GM12878 (cell line): Measurements from ENCODE around the gene LIN7C. TPM values are rescaled to one million over a fixed set of nuclear protein-coding genes. Genes with fewer than 3 reads are reported as not detected.

Experiments
- ATAC-seq: fragments of 200-7000 bp; cut with Tn5 transposase; 3 replicates; pipeline ENCODE4 v1.9.1; 2020; ENCODE audit warnings: mild to moderate bottlenecking, moderate library complexity
- BruUV-seq: library from RNA; stranded (reverse); fragments of 400-500 nt; replicated peaks from 2 replicates; lab custom pipeline; 2021; lab: Mats Ljungman, UMichigan
- CTCF ChIA-PET: fragments of 300-600 bp; sonication (Branson Sonifier 250); formaldehyde crosslinking; extraction: SDS; loops from one replicate; lab custom pipeline; 2021; ENCODE audit warnings: inconsistent platforms; lab: Yijun Ruan, JAX
- POLR2A ChIA-PET: fragments of 350-600 bp; formaldehyde crosslinking; extraction: SDS; loops from one replicate; lab custom pipeline; 2021; ENCODE audit warnings: inconsistent platforms; lab: Charles Lee
- RAD21 ChIA-PET: fragments of 300-600 bp; sonication (Branson Sonifier 250); formaldehyde crosslinking; loops from one replicate; lab custom pipeline; 2023; ENCODE audit warnings: antibody characterized with exemption; ENCODE audit not compliant: unreplicated experiment; lab: Charles Lee
- SMC1A ChIA-PET: fragments of 300-600 bp; sonication (Branson Sonifier 250); formaldehyde crosslinking; loops from one replicate; lab custom pipeline; 2023; ENCODE audit not compliant: unreplicated experiment, uncharacterized antibody; lab: Charles Lee
- DNase-seq: peaks from one replicate; pipeline ENCODE4 v3.0.0-alpha.2; 2011; ENCODE audit warnings: low read depth, low spot score
- FAIRE-seq: peaks from 3 replicates; lab custom pipeline; 2011; peaks lifted over from hg19 to GRCh38; lab: Jason Lieb, UNC
- H2AFZ ChIP-seq: 2 replicates; pipeline ENCODE4 v1.6.0; 2011; ENCODE audit warnings: low read depth, low read length, control low read depth; ENCODE audit not compliant: control insufficient read depth
- H3K27ac ChIP-seq: 2 replicates; pipeline ENCODE4 v1.5.1; 2011; ENCODE audit warnings: control low read depth; ENCODE audit not compliant: control insufficient read depth, insufficient read depth
- H3K27me3 ChIP-seq, 2 experiments: replicated peaks in 1 of 2; 2 replicates each; pipeline versions ENCODE4 v1.6.0 to v1.6.1; 2011; ENCODE audit warnings: low read length in 1 of 2; ENCODE audit not compliant: control insufficient read depth in 2 of 2, insufficient read depth in 2 of 2
- H3K36me3 ChIP-seq, 2 experiments: 2 replicates each; pipeline ENCODE4 v1.5.1; 2011; ENCODE audit warnings: low read length in 1 of 2; ENCODE audit not compliant: control insufficient read depth in 2 of 2, insufficient read depth in 2 of 2
- H3K4me1 ChIP-seq: 2 replicates; pipeline ENCODE4 v1.6.1; 2011; ENCODE audit warnings: mild to moderate bottlenecking, low read length, moderate library complexity, mixed read lengths; ENCODE audit not compliant: control insufficient read depth, insufficient read depth
- H3K4me2 ChIP-seq: 2 replicates; pipeline ENCODE4 v1.6.0; 2011; ENCODE audit warnings: control low read depth; ENCODE audit not compliant: control insufficient read depth, insufficient read depth
- H3K4me3 ChIP-seq: fragments of 200-600 bp; sonication (generic); 2 replicates; pipeline ENCODE4 v1.5.1; 2016
- H3K79me2 ChIP-seq: 2 replicates; pipeline ENCODE4 v1.6.0; 2011; ENCODE audit warnings: low read length; ENCODE audit not compliant: control insufficient read depth, insufficient read depth
- H3K9ac ChIP-seq: 2 replicates; pipeline ENCODE4 v1.8.0; 2011; ENCODE audit warnings: low read length, control low read depth, mixed read lengths; ENCODE audit not compliant: control insufficient read depth, insufficient read depth
- H3K9me3 ChIP-seq: replicated peaks from 3 replicates; pipeline ENCODE4 v1.5.1; 2011; ENCODE audit warnings: mild to moderate bottlenecking, low read length; ENCODE audit not compliant: control insufficient read depth, insufficient read depth
- H4K20me1 ChIP-seq: 2 replicates; pipeline ENCODE4 v1.6.0; 2011; ENCODE audit not compliant: control insufficient read depth, insufficient read depth
- CBX5 ChIP-seq: sonication (generic); IDR thresholded peaks from 2 replicates; pipeline ENCODE4 v1.6.1; 2016; ENCODE audit warnings: low read depth, moderate library complexity, mild to moderate bottlenecking, inconsistent platforms
- CHD4 ChIP-seq: fragments of 200-600 bp; sonication (generic); IDR thresholded peaks from 2 replicates; pipeline ENCODE4 v1.6.1; 2016; ENCODE audit warnings: mild to moderate bottlenecking
- IRF4 ChIP-seq: IDR thresholded peaks from 2 replicates; pipeline ENCODE4 v1.6.1; 2011; ENCODE audit warnings: low read depth, low read length
- NFXL1 ChIP-seq: fragments of 450-650 bp; IDR thresholded peaks from 2 replicates; pipeline ENCODE4 v1.6.1; 2017; ENCODE audit warnings: antibody characterized with exemption, mild to moderate bottlenecking, borderline replicate concordance
- NKRF ChIP-seq: fragments of 450-650 bp; conservative IDR thresholded peaks from 2 replicates; pipeline ENCODE4 v1.6.1; 2017; ENCODE audit warnings: mild to moderate bottlenecking, moderate library complexity
- POLR2AphosphoS5 ChIP-seq: IDR thresholded peaks from 2 replicates; pipeline ENCODE4 v1.6.1; 2011; ENCODE audit warnings: mild to moderate bottlenecking, low read length, inconsistent platforms
- SUPT20H ChIP-seq: IDR thresholded peaks from 2 replicates; pipeline ENCODE4 v1.6.1; 2011; ENCODE audit warnings: low read depth, mild to moderate bottlenecking, low read length, moderate library complexity, borderline replicate concordance; ENCODE audit not compliant: control insufficient read depth
- WRNIP1 ChIP-seq: IDR thresholded peaks from 2 replicates; pipeline ENCODE4 v1.6.1; 2011; ENCODE audit warnings: low read depth, low read length, improper control_type of control experiment, borderline replicate concordance
- YBX1 ChIP-seq: fragments of 450-650 bp; IDR thresholded peaks from 2 replicates; pipeline ENCODE4 v1.6.1; 2016; ENCODE audit warnings: antibody characterized with exemption
- ZNF622 ChIP-seq: fragments of 450-650 bp; IDR thresholded peaks from 2 replicates; pipeline ENCODE4 v1.6.1; 2017; ENCODE audit warnings: mild to moderate bottlenecking, inconsistent platforms
- whole genome bisulfite sequencing: methylation state at CpG from one replicate; pipeline ENCODE4 v1.1.6; 2016; ENCODE audit warnings: low lambda C conversion rate; ENCODE audit not compliant: insufficient replicate concordance, insufficient coverage; ENCODE audit errors: missing lambda C conversion rate; 5-methylcytosine and 5-hydroxymethylcytosine counted together
- in situ Hi-C: fragments of 300-500 bp; cut with MboI; formaldehyde crosslinking; loops from 9 replicates; pipeline ENCODE4 v1.14.3; 2018; ENCODE audit warnings: mixed read lengths
- intact Hi-C: fragments of 100-400 bp; cut with micrococcal nuclease; formaldehyde crosslinking; loops from one replicate; pipeline ENCODE4 v1.14.2; 2022; ENCODE audit not compliant: unreplicated experiment
- polyA plus RNA-seq, 11 experiments: library from polyadenylated mRNA; depleted of rRNA in 4 of 11; unstranded in 6 of 11; stranded (reverse) in 5 of 11; fragments of >200 nt; fragmentation: Nextera tagmentation in 4 of 11; fragmentation: Illumina TruSeq in 1 of 11; extraction: Ambion mirVana in 4 of 11; extraction: Trizol in 1 of 11; gene quantifications; 1 replicate in 1 of 11; 2 replicates in 10 of 11; pipeline versions ENCODE4 v1.2.1 to v1.2.3, GENCODE V29; 2011 to 2016; ENCODE audit warnings: inconsistent platforms in 2 of 11, missing spikeins in 2 of 11, low read depth in 1 of 11
- total RNA-seq, 4 experiments: library from RNA; depleted of rRNA in 3 of 4; stranded (reverse); fragments of >200 nt in 3 of 4; fragmentation: Illumina TruSeq in 1 of 4; extraction: Trizol in 1 of 4; gene quantifications; 2 replicates each; pipeline versions ENCODE4 v1.2.1 to v1.2.3, GENCODE V29; 2013 to 2021

Gene LIN7C
- total and polyA plus RNA-seq, 10 of the 15 experiments (the other 5 are each of a cell fraction or from before 2014, with no cell fraction given) = 6.0 to 23.7 (median 15.1) TPM

- Histone ChIP-seq H3K4me1 (no peaks in the 10 kb centered on the region), H2AFZ (no peak overlapping the region), H4K20me1 (no peaks in the 10 kb centered on the region), H3K27ac (no peak overlapping the region), H3K4me3 (no peak overlapping the region), H3K9ac (no peak overlapping the region), H3K36me3 (no peaks in the 10 kb centered on the region), H3K4me2 (no peak overlapping the region), H3K79me2 (no peaks in the 10 kb centered on the region), H3K9me3 (no peaks in the 10 kb centered on the region), H3K27me3 (no peaks in the 10 kb centered on the region; a peak in 1 of 4 replicates)
- FAIRE-seq (no peak), DNase-seq (no peak), ATAC-seq (no peak)
- in situ Hi-C loops (no loop called here), intact Hi-C loops (no loop called here)
- SMC1A ChIA-PET = interaction anchor here (1.7 kb wide), 1 partner anchor 18 kb away, joined by 7 read pairs; no protein-coding TSS in a partner anchor
- RAD21 ChIA-PET = no interaction called here
- 88% methylated on average over 4 of the region's 4 CpGs for WGBS
- BruUV-seq = no TSS peak
- POLR2A ChIA-PET = no interaction called here
- TF ChIP-seq ZNF622 (no peak), CBX5 (no peak), SUPT20H (no peak), NKRF (no peak), POLR2AphosphoS5 (no peak), NFXL1 (no peak), WRNIP1 (no peak), IRF4 (no peak), CHD4 (no peak), YBX1 (no peak)
- CTCF ChIA-PET = no interaction called here
Measured at GRCh38 chr11:27514076-27514475, 7.5 kb upstream of the LIN7C start.
